GM19043 (cell line): ENCODE measurements around the gene FMN1.

ENCODE experiments used
- ATAC-seq: cut with Tn5 transposase; IDR thresholded peaks from one replicate; pipeline ENCODE4 v1.9.1; 2021; ENCODE audit warnings: low read depth; ENCODE audit not compliant: unreplicated experiment

The FMN1 gene

GRCh38 chr15:32717426-32718226 lies 476.9 kb downstream of the FMN1 start, which contains the start of gene GREM1:
Gene GREM1, plus strand, starts transcription at chr15:32718004. Its CDS starts 12,687 bp downstream, at chr15:32730691.
- ATAC-seq, result no peak

GRCh38 chr15:32716915-32717425 lies 477.5 kb downstream of the FMN1 start:
- no peak for ATAC-seq

- ATAC-seq, result no peak
Observed at GRCh38 chr15:32716216-32716914, 478.1 kb downstream of the FMN1 start.
